ENCODE data around the gene TTC39B.

TTC39B gene

DNA sequence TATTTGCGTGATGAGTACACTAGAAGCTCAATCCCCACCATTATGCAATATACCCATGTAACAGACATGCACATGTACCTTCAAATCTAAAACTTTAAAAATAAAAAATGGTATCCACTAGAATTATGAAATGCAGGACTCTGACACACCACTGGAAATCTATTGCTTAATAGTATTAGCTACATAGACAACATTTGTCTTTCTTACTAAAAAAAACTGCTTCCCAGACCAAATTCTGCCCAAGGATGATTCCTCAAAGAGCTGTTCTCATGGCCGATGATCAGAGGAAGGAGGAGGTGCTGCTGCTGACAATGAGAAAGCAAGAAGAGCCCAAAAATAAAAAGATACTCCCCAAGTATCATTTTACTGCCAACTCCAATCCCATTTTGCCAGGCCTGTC is 67.2 kb downstream of the TTC39B start (continued):
- no peak for TF ChIP-seq ZNF354C (tag by site-specific recombination; IDR thresholded peaks at IDR 0.05; ENCODE audit: borderline replicate concordance, low read depth)
- TF ChIP-seq BCL11B (tag by site-specific recombination; IDR thresholded peaks at IDR 0.05; ENCODE audit: low read depth) = no peak
- TF ChIP-seq SP3 (tag by site-specific recombination; IDR thresholded peaks at IDR 0.05) = no peak
- TF ChIP-seq, protein P1, sequence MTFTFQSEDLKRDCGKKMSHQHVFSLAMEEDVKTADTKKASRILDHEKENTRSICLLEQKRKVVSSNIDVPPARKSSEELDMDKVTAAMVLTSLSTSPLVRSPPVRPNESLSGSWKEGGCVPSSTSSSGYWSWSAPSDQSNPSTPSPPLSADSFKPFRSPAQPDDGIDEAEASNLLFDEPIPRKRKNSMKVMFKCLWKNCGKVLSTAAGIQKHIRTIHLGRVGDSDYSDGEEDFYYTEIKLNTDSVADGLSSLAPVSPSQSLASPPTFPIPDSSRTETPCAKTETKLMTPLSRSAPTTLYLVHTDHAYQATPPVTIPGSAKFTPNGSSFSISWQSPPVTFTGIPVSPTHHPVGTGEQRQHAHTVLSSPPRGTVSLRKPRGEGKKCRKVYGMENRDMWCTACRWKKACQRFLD (tag by site-specific recombination; IDR thresholded peaks at IDR 0.05) = no peak
- TF ChIP-seq ZFHX2 (tag by site-specific recombination; conservative IDR thresholded peaks at IDR 0.05) = no peak
- no peak for TF ChIP-seq KLF7 (tag by site-specific recombination; IDR thresholded peaks at IDR 0.05; ENCODE audit: borderline replicate concordance)
- no peak for TF ChIP-seq BCL11A (tag by site-specific recombination; IDR thresholded peaks at IDR 0.05; ENCODE audit: low read depth)
- no peak for TF ChIP-seq ZNF660 (tag by site-specific recombination; IDR thresholded peaks at IDR 0.05)
- no peak for TF ChIP-seq ZNF626 (tag by site-specific recombination; IDR thresholded peaks at IDR 0.05)
- no peak for TF ChIP-seq ZFP69B (tag by site-specific recombination; IDR thresholded peaks at IDR 0.05)
- no peak for TF ChIP-seq ZNF514 (tag by site-specific recombination; IDR thresholded peaks at IDR 0.05)
- no peak for TF ChIP-seq ZNF76 (tag by site-specific recombination; IDR thresholded peaks at IDR 0.05; ENCODE audit: borderline replicate concordance, low read depth)

DNA sequence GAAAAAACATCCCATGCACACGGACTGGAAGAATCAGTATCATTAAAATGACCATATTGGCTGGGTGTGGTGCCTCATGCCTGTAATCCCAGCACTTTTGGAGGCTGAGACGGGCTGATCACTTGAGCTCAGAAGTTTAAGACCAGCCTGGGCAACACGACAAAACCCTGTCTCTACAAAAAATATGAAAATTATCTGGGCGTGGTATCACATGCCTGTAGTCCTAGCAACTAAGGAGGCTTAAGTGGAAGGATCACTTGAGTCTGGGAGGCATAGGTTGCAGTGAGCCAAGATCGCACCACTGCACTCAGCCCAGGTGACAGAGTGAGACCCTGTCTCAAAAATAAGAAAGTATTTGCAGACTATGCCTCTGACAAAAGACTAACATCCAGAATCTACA is 68.4 kb downstream of the TTC39B start:
- H3K4me1 ChIP-seq (ENCODE audit: control insufficient read depth, insufficient read depth, low read length) = peaks cover 2% of the 10 kb centered on the region; the same call in 1 of the 2 replicates
- no peak overlapping the region for H3K27ac ChIP-seq (ENCODE audit: extremely low read depth, low read depth, low read length)
- H3K4me3 ChIP-seq (ENCODE audit: low read depth, low read length) = no peak overlapping the region
- ChIA-PET CTCF (no interaction called here), POLR2A (no interaction called here)
- no peaks in the 10 kb centered on the region for H3K9me3 ChIP-seq (ENCODE audit: control insufficient read depth, insufficient read depth, low read depth, low read length)
- H3K36me3 ChIP-seq (ENCODE audit: control insufficient read depth in 2 of 2, insufficient read depth in 1 of 2, low read length in 2 of 2) = no peaks in the 10 kb centered on the region
- no peak for TF ChIP-seq ZNF366 (tag by site-specific recombination; conservative IDR thresholded peaks at IDR 0.05)
- no peak for TF ChIP-seq ZNF843 (tag by site-specific recombination; IDR thresholded peaks at IDR 0.05)
- no peak for TF ChIP-seq IKZF3 (tag by site-specific recombination; IDR thresholded peaks at IDR 0.05)
- TF ChIP-seq ZNF394 (tag by site-specific recombination; IDR thresholded peaks at IDR 0.05; ENCODE audit: borderline replicate concordance) = no peak
- TF ChIP-seq ZNF121 (tag by site-specific recombination; IDR thresholded peaks at IDR 0.05) = no peak
- TF ChIP-seq ZNF777 (tag by site-specific recombination; IDR thresholded peaks at IDR 0.05; ENCODE audit: borderline replicate concordance) = no peak
- no peak for TF ChIP-seq ELK4 (IDR thresholded peaks at IDR 0.05; ENCODE audit: borderline replicate concordance, low read depth, low read length)
- no peak for TF ChIP-seq KLF9 (tag by site-specific recombination; IDR thresholded peaks at IDR 0.05; ENCODE audit: low read depth)
- TF ChIP-seq ZBTB17 (tag by site-specific recombination; IDR thresholded peaks at IDR 0.05) = no peak
- no peak for TF ChIP-seq ZNF76 (tag by site-specific recombination; IDR thresholded peaks at IDR 0.05; ENCODE audit: borderline replicate concordance, low read depth)
- no peak for TF ChIP-seq YY2 (tag by site-specific recombination; IDR thresholded peaks at IDR 0.05)
- no peak for TF ChIP-seq ZNF221 (tag by site-specific recombination; IDR thresholded peaks at IDR 0.05; ENCODE audit: borderline replicate concordance)
- no peak for TF ChIP-seq ZNF423 (tag by site-specific recombination; IDR thresholded peaks at IDR 0.05)
- no peak for TF ChIP-seq ZNF514 (tag by site-specific recombination; IDR thresholded peaks at IDR 0.05)
- TF ChIP-seq AEBP2 (tag by site-specific recombination; IDR thresholded peaks at IDR 0.05; ENCODE audit: borderline replicate concordance) = no peak
- no peak for TF ChIP-seq ZNF146 (tag by site-specific recombination; IDR thresholded peaks at IDR 0.05)
- no peak for TF ChIP-seq ZFP41 (tag by site-specific recombination; IDR thresholded peaks at IDR 0.05; ENCODE audit: borderline replicate concordance)
